Gastroesophageal sphincter (tissue), 4 donors: ENCODE data around the gene SERPINI2. TPM values are rescaled to one million over a fixed set of nuclear protein-coding genes. Genes with fewer than 3 reads are reported as not detected.

Source experiments
- ATAC-seq: fragments of 150-250 bp; one replicate; pipeline ENCODE4 v1.9.1; 2016; ENCODE audit warnings: mild to moderate bottlenecking, moderate library complexity
- H3K27ac ChIP-seq, 4 donors: fragments of 200-600 bp; sonication (generic) in 3 of 4; 1 replicate in 3 of 4; 2 replicates in 1 of 4; pipeline ENCODE4 v1.5.1; 2016 to 2019
- H3K27me3 ChIP-seq: fragments of 200-600 bp; sonication (generic); one replicate; pipeline ENCODE4 v1.5.1; 2019
- H3K36me3 ChIP-seq, 2 donors: fragments of 200-600 bp; sonication (generic); one replicate each; pipeline ENCODE4 v1.5.1; 2019; ENCODE audit warnings: control low read depth in 1 of 2
- H3K4me1 ChIP-seq, 3 donors: fragments of 200-600 bp; sonication (generic); 1 replicate in 2 of 3; 2 replicates in 1 of 3; pipeline ENCODE4 v1.5.1; 2016 to 2019; ENCODE audit warnings: control low read depth in 2 of 3
- H3K4me3 ChIP-seq, 2 donors: fragments of 200-600 bp; sonication (generic); one replicate each; pipeline ENCODE4 v1.5.1; 2019; ENCODE audit warnings: mild to moderate bottlenecking in 1 of 2, moderate library complexity in 1 of 2
- H3K9me3 ChIP-seq, 3 donors: fragments of 200-600 bp; sonication (generic); one replicate each; pipeline ENCODE4 v1.5.1; 2017 to 2019; ENCODE audit warnings: control low read depth in 2 of 3
- CTCF ChIP-seq, 4 experiments: fragments of 200-600 bp in 2 of 4; fragments of 450-650 bp in 2 of 4; sonication (generic) in 1 of 4; IDR thresholded peaks; one replicate each; pipeline ENCODE4 v1.5.1; 2017 to 2019; ENCODE audit warnings: antibody characterized with exemption in 4 of 4, mild to moderate bottlenecking in 2 of 4, moderate library complexity in 2 of 4
- EP300 ChIP-seq: sonication (generic); formaldehyde crosslinking; IDR thresholded peaks from one replicate; pipeline ENCODE4 v1.6.1; 2017; ENCODE audit warnings: antibody characterized with exemption, mild to moderate bottlenecking
- POLR2A ChIP-seq, 2 donors: fragments of 450-650 bp; IDR thresholded peaks; one replicate each; pipeline ENCODE4 v1.6.1; 2017; ENCODE audit warnings: antibody characterized with exemption in 2 of 2, mild to moderate bottlenecking in 2 of 2, moderate library complexity in 1 of 2
- POLR2AphosphoS5 ChIP-seq: sonication (generic); formaldehyde crosslinking; IDR thresholded peaks from one replicate; pipeline ENCODE4 v1.6.1; 2017; ENCODE audit warnings: antibody characterized with exemption
- WGBS, 2 donors: methylation state at CpG; one replicate each; pipeline ENCODE4 v1.1.5; 2018; ENCODE audit warnings: low coverage in 1 of 2; 5-methylcytosine and 5-hydroxymethylcytosine counted together
- total RNA-seq, 4 donors: library from RNA; depleted of rRNA; stranded (reverse); fragments of >200 nt; gene quantifications; one replicate each; pipeline ENCODE4 v1.1.0, GENCODE V29; 2016

SERPINI2 gene
- under 1 TPM in 1 of 4 donors, not detected in 3; 0.94 TPM for total RNA-seq

GRCh38 chr3:167473863-167474262 lies at the start of gene SERPINI2:
SERPINI2 (minus strand) TSS chr3:167474042; CDS start chr3:167471834, 2,208 bp downstream.
- no peaks in the 10 kb centered on the region for H3K9me3 ChIP-seq
- no peaks in the 10 kb centered on the region for H3K27me3 ChIP-seq
- ATAC-seq = no peak
- 65 to 72% methylated on average over 4 of the region's 4 CpGs for WGBS, 2 donors
- H3K4me1 ChIP-seq = no peaks in the 10 kb centered on the region
- H3K36me3 ChIP-seq = no peaks in the 10 kb centered on the region
- H3K4me3 ChIP-seq = no peak within 1 kb of the TSS
- TF ChIP-seq POLR2A (IDR thresholded peaks at IDR 0.05) (no peak), POLR2AphosphoS5 (no peak), CTCF (IDR thresholded peaks at IDR 0.05) (no peak), EP300 (no peak)
- no peak within 1 kb of the TSS for H3K27ac ChIP-seq

GRCh38 chr3:167521006-167521355 lies 47.1 kb upstream of the SERPINI2 start:
- Histone ChIP-seq H3K36me3 (no peaks in the 10 kb centered on the region), H3K9me3 (no peaks in the 10 kb centered on the region), H3K4me1 (no peaks in the 10 kb centered on the region), H3K4me3 (no peak overlapping the region), H3K27me3 (no peaks in the 10 kb centered on the region), H3K27ac (no peak overlapping the region)
- ATAC-seq = no peak
- TF ChIP-seq CTCF (IDR thresholded peaks at IDR 0.05) = no peak
- no peak for TF ChIP-seq POLR2AphosphoS5
- TF ChIP-seq POLR2A (IDR thresholded peaks at IDR 0.05) = no peak
- no peak for TF ChIP-seq EP300

- H3K36me3 ChIP-seq = no peaks in the 10 kb centered on the region
- TF ChIP-seq POLR2A (IDR thresholded peaks at IDR 0.05) (no peak), EP300 (no peak), CTCF (IDR thresholded peaks at IDR 0.05) (no peak)
- H3K27me3 ChIP-seq = no peaks in the 10 kb centered on the region
- ATAC-seq = no peak
- H3K4me3 ChIP-seq = no peak overlapping the region
- H3K27ac ChIP-seq = no peak overlapping the region
- WGBS, 2 donors = 74 to 80% methylated on average over 2 of the region's 2 CpGs
- H3K9me3 ChIP-seq = no peaks in the 10 kb centered on the region
- H3K4me1 ChIP-seq = no peaks in the 10 kb centered on the region
Measured at GRCh38 chr3:167520266-167521005, 46.6 kb upstream of the SERPINI2 start.

GRCh38 chr3:167507954-167508353 lies 34.1 kb upstream of the SERPINI2 start:
- 83% methylated on average over 1 of the region's 1 CpG for WGBS, 2 donors
- Histone ChIP-seq H3K27ac (no peak overlapping the region), H3K4me3 (no peak overlapping the region), H3K36me3 (peaks cover 0 to 6% of the 10 kb centered on the region in 2 donors), H3K27me3 (no peaks in the 10 kb centered on the region), H3K9me3 (no peaks in the 10 kb centered on the region), H3K4me1 (no peaks in the 10 kb centered on the region)
- TF ChIP-seq POLR2A (IDR thresholded peaks at IDR 0.05) = no peak
- TF ChIP-seq EP300 = no peak
- TF ChIP-seq POLR2AphosphoS5 = no peak
- no peak for TF ChIP-seq CTCF (IDR thresholded peaks at IDR 0.05)
- no peak for ATAC-seq

GRCh38 chr3:167502401-167502800 lies 28.6 kb upstream of the SERPINI2 start:
- Histone ChIP-seq H3K9me3 (no peaks in the 10 kb centered on the region), H3K36me3 (no peaks in the 10 kb centered on the region), H3K4me1 (no peaks in the 10 kb centered on the region), H3K27me3 (no peaks in the 10 kb centered on the region), H3K27ac (no peak overlapping the region), H3K4me3 (no peak overlapping the region)
- TF ChIP-seq POLR2A (IDR thresholded peaks at IDR 0.05) (no peak), EP300 (no peak), CTCF (IDR thresholded peaks at IDR 0.05) (no peak), POLR2AphosphoS5 (no peak)
- ATAC-seq = no peak
- 71 to 75% methylated on average over 1 to 2 of the region's 2 CpGs for WGBS, 2 donors
